Fibroblast of villous mesenchyme (primary cell): ENCODE data around the gene THY1. TPM values are rescaled to one million over a fixed set of nuclear protein-coding genes. Genes with fewer than 3 reads are reported as not detected.

Source experiments
- DNase-seq: peaks from one replicate; pipeline ENCODE4 v3.0.0-alpha.2; 2010; ENCODE audit warnings: low read depth
- H3K4me3 ChIP-seq: 2 replicates; pipeline ENCODE4 v1.5.1; 2011; ENCODE audit warnings: low read depth, mild to moderate bottlenecking, low read length
- CTCF ChIP-seq: IDR thresholded peaks from 2 replicates; pipeline ENCODE4 v1.5.1; 2012; ENCODE audit warnings: low read depth, mild to moderate bottlenecking, low read length; ENCODE audit not compliant: insufficient read depth
- small RNA-seq: library from RNA; depleted of rRNA; stranded (forward); fragments of <200 nt; gene quantifications from one replicate; pipeline ENCODE3, GENCODE V24; 2012
- total RNA-seq: library from RNA; depleted of rRNA; stranded (reverse); fragments of >200 nt; gene quantifications from 2 replicates; pipeline ENCODE4 v1.2.3, GENCODE V29; 2012

THY1 gene
- total RNA-seq, 1 donor: 194 TPM

DNA sequence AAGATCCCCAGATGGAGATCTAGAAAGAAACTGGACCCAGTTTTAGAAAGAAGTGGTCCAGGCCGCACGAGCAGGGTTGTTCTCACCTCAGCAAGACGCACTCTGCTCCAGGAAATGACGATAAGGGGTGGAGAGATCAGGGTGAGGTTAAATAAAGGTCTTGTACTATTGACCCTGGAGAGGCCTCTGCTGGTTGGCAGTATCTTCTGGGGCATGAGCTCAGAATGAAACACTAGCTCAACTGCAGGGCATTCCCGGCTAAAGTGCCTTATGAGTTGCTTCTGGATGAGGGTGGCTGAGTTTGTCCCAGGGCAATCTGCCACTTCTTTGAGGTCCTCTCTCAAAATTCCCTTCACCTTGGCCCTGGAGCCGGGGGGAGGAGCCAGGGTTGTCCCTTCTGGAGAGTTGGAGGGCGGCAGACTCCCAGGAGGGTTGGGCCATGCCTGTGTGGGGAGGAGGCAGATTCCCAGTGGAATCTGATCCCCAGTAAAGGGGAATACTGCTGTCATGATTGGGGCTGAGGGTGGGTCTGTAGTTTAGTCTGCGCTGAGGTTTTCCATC, 52.4 kb downstream of the THY1 start:
- peak; percentile 43 for DNase-seq
- TF ChIP-seq CTCF: no peak
- H3K4me3 ChIP-seq: no peak overlapping the region

DNA sequence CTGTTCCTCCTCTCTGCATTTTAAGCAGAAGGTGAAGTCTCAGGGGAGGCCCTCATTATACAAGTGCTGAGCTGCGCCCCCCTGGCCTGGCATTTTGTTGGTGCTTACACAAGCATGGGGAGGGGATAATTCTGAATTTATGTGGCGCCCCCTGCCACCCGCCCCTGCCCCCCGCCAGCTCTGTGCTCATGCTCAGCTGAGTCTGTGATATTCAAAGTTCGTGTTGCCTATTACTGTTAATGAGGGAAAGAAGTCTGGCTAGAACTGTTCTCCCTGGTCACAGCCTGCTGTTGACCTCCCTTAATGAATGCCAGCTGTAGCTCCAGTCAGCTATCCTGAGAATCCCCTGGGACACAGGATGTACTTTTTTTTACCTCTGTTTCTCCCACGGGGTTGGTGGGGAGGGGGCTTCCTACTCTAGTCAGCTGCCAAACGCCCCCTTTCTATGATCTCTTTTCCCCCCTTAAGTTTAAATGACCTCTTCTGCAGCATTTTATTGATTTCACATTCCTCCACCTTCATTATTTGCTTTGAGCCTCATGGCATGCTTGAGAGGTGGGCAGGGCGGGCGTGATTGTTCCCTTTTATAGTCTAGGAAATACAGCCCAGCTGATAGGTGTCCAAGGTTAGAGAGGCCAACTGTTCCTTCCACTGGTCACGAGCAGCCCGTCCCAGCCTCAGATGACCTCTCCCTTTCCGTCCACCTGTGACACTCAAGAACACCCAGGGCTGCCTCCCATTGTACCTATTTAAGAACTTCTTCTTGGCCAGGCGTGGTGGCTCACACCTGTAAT, 53.6 kb downstream of the THY1 start:
- peak overlapping the region; percentile 1 for H3K4me3 ChIP-seq
- TF ChIP-seq CTCF: no peak
- peak; percentile 49 for DNase-seq

DNA sequence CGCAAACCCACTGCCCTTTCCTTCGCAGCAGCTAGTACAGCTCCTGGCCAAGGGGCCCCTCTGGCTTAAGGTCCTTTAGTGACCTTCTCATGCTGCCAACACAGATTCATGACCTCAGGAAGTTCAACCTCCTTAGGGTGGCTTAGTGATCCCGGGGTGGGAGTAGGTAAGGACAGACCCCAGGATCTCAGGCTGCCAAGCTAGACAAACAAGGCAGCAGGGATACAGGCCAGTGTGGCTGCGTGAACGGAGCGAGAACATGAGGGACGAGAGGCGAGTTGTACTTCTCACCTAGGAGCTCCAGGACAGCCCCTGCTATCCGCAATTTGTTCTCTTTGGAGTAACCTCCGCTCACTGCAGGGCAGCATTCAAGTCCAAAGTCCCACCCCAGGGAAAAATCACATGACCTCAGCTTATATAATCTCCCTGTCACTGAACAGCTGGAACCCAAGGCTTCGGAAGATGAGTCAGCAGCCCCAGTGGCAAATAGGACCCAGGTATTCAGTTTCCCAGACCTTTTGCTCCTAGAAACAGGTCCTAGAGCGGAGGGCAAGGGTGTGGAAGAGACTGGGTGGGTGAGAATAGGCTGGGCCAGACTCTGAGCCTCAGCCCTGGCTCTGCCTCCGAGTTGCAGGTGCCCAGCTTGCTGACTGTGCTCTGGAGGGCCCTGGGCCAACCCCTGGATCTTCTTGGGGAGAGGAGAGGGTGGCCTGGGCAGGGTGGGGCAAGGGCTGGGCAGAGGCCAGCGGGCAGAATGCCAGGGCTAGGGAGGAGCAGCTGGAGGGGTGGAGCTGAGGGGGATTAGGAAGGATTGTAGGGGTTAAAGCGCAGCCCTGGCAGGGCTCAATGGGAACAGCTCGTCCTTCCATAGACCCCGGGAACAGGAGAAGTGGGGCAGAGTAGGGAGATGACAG, 54.6 kb downstream of the THY1 start:
- peak; percentile 87 for DNase-seq
- H3K4me3 ChIP-seq: peak overlapping the region; percentile 15
- no peak for TF ChIP-seq CTCF

GRCh38 chr11:119367661-119368120, 55.3 kb downstream of the THY1 start:
- no peak for TF ChIP-seq CTCF
- peak; percentile 88 for DNase-seq

More at GRCh38 chr11:119367661-119368120, 55.3 kb downstream of the THY1 start:
- no peak overlapping the region for H3K4me3 ChIP-seq

Small RNA genes within 50 kb of the gene (small RNA-seq; reads per million reads assigned to genes)
- gene AP003396.4: not detected

Other genes with a start within 250 kb of the THY1 start
- gene NHERF4, start 237.7 kb downstream of the THY1 start, total RNA-seq: not detected in 2 replicates
- gene CBL, start 216.8 kb downstream of the THY1 start, total RNA-seq: 13.2 and 20.7 TPM in 2 replicates
- 77.3 and 86.4 TPM in 2 replicates for gene MCAM, start 106.0 kb downstream of the THY1 start, total RNA-seq
- 5.2 and 5.8 TPM in 2 replicates for gene RNF26, start 88.6 kb downstream of the THY1 start, total RNA-seq
- gene C1QTNF5, start 82.3 kb downstream of the THY1 start, total RNA-seq: 6.5 and 13.5 TPM in 2 replicates
- under 0.01 TPM in 1 of 2 replicates, not detected in the other for gene MFRP, start 76.5 kb downstream of the THY1 start, total RNA-seq
- under 0.01 and 0.43 TPM in 2 replicates for gene USP2, start 41.5 kb downstream of the THY1 start, total RNA-seq